Activated T-helper 1 cell treated with Interleukin-2 at 50 U/mL for 16 hours (primary cell): ENCODE results near the gene NUP210L.

Experiments used
- DNase-seq: peaks from one replicate; pipeline ENCODE4 v3.0.0-alpha.2; 2020; ENCODE audit warnings: low read depth

Gene NUP210L

GRCh38 chr1:153944005-153944826 is 210.7 kb downstream of the NUP210L start:
- no peak for DNase-seq

- no peak for DNase-seq
These were observed 211.9 kb downstream of the NUP210L start for GRCh38 chr1:153942766-153943549.
